HG03039 (cell line): ENCODE measurements around the gene SCN9A.
"Not testable (repeated sequence)": the region's sequence is repeated elsewhere in the genome, so short reads cannot be mapped to it uniquely, and the experiment has no call there.

ENCODE experiments used
- ATAC-seq: cut with Tn5 transposase; IDR thresholded peaks from one replicate; pipeline ENCODE4 v1.9.1; 2021; ENCODE audit warnings: mild to moderate bottlenecking, moderate library complexity; ENCODE audit not compliant: unreplicated experiment

Gene SCN9A

GRCh38 chr2:166256896-166257295, 118.8 kb downstream of the SCN9A start:
- no peak for ATAC-seq

GRCh38 chr2:166249318-166249717, 126.4 kb downstream of the SCN9A start:
- ATAC-seq: no peak

- ATAC-seq: no peak
These were observed 128.8 kb downstream of the SCN9A start for GRCh38 chr2:166246901-166247300.

GRCh38 chr2:166242309-166242708, 133.4 kb downstream of the SCN9A start:
- no peak for ATAC-seq

- no peak for ATAC-seq
These were observed 135.1 kb downstream of the SCN9A start for GRCh38 chr2:166240387-166241313.

GRCh38 chr2:166239548-166239947, 136.2 kb downstream of the SCN9A start:
- ATAC-seq: no peak

- no peak for ATAC-seq
These were observed 137.6 kb downstream of the SCN9A start for GRCh38 chr2:166238176-166238575.

- no peak for ATAC-seq
These were observed 141.5 kb downstream of the SCN9A start for GRCh38 chr2:166234112-166234846.

- no peak for ATAC-seq
These were observed 142.5 kb downstream of the SCN9A start for GRCh38 chr2:166233244-166233643.

GRCh38 chr2:166230724-166231070, 145.0 kb downstream of the SCN9A start:
- no peak for ATAC-seq

GRCh38 chr2:166230024-166230723, 145.6 kb downstream of the SCN9A start:
- ATAC-seq: no peak

- ATAC-seq: no peak
These were observed 146.1 kb downstream of the SCN9A start for GRCh38 chr2:166229678-166230023.

GRCh38 chr2:166224197-166224596, 151.5 kb downstream of the SCN9A start:
- ATAC-seq: no peak

GRCh38 chr2:166223298-166223697, 152.4 kb downstream of the SCN9A start:
- ATAC-seq: no peak

GRCh38 chr2:166211079-166211478, 164.7 kb downstream of the SCN9A start:
- ATAC-seq: no peak

GRCh38 chr2:166209944-166210343, 165.8 kb downstream of the SCN9A start:
- ATAC-seq: not testable (repeated sequence)

- ATAC-seq: not testable (repeated sequence)
These were observed 166.4 kb downstream of the SCN9A start for GRCh38 chr2:166209367-166209766.

GRCh38 chr2:166206153-166206552, 169.6 kb downstream of the SCN9A start:
- not testable (repeated sequence) for ATAC-seq

- no peak for ATAC-seq
These were observed 173.0 kb downstream of the SCN9A start for GRCh38 chr2:166202778-166203177.

- no peak for ATAC-seq
These were observed 178.3 kb downstream of the SCN9A start for GRCh38 chr2:166197446-166197845.

GRCh38 chr2:166193407-166193806, 182.3 kb downstream of the SCN9A start:
- ATAC-seq: no peak

- no peak for ATAC-seq
These were observed 187.7 kb downstream of the SCN9A start for GRCh38 chr2:166188084-166188483.
